Spleen (tissue), 11 donors: ENCODE results near the gene DNAJB4. TPM values are rescaled to one million over a fixed set of nuclear protein-coding genes. Genes with fewer than 3 reads are reported as not detected.
"Not testable (repeated sequence)": the region's sequence is repeated elsewhere in the genome, so short reads cannot be mapped to it uniquely, and the experiment has no call there.

ENCODE experiments used
- DNase-seq: peaks from one replicate; pipeline ENCODE4 v3.0.0-alpha.2; 2020
- H3K27ac ChIP-seq, 8 donors: fragments of 200-600 bp; sonication (generic) in 7 of 8; 1 replicate in 4 of 8; 2 replicates in 4 of 8; pipeline versions ENCODE4 v1.5.0 to v1.8.0; 2016 to 2021; ENCODE audit warnings: inconsistent platforms in 4 of 8, mild to moderate bottlenecking in 4 of 8, moderate library complexity in 1 of 8
- H3K27me3 ChIP-seq, 7 donors: fragments of 200-600 bp; sonication (generic) in 6 of 7; replicated peaks in 1 of 7; 1 replicate in 4 of 7; 2 replicates in 3 of 7; pipeline versions ENCODE4 v1.5.0 to v1.8.0; 2016 to 2021; ENCODE audit warnings: inconsistent platforms in 3 of 7, mild to moderate bottlenecking in 1 of 7
- H3K36me3 ChIP-seq, 6 donors: fragments of 200-600 bp; sonication (generic) in 5 of 6; 1 replicate in 4 of 6; 2 replicates in 2 of 6; pipeline versions ENCODE4 v1.5.0 to v1.8.0; 2016 to 2021; ENCODE audit warnings: inconsistent platforms in 2 of 6
- H3K4me1 ChIP-seq, 6 donors: fragments of 200-600 bp; sonication (generic) in 5 of 6; 1 replicate in 3 of 6; 2 replicates in 3 of 6; pipeline versions ENCODE4 v1.5.0 to v1.8.0; 2016 to 2021; ENCODE audit warnings: inconsistent platforms in 3 of 6
- H3K4me3 ChIP-seq, 8 donors: fragments of 200-600 bp; sonication (generic) in 7 of 8; 1 replicate in 4 of 8; 2 replicates in 4 of 8; pipeline versions ENCODE4 v1.5.0 to v1.8.0; 2016 to 2021; ENCODE audit warnings: inconsistent platforms in 4 of 8, mild to moderate bottlenecking in 4 of 8, moderate library complexity in 2 of 8
- H3K9me3 ChIP-seq, 8 donors: fragments of 200-600 bp; sonication (generic) in 7 of 8; 1 replicate in 4 of 8; 2 replicates in 4 of 8; pipeline versions ENCODE4 v1.5.0 to v1.8.0; 2016 to 2021; ENCODE audit warnings: inconsistent platforms in 4 of 8
- CTCF ChIP-seq, 11 experiments: fragments of 200-600 bp in 7 of 11; fragments of 450-650 bp in 4 of 11; sonication (generic) in 4 of 11; IDR thresholded peaks in 8 of 11; conservative IDR thresholded peaks in 3 of 11; 1 replicate in 7 of 11; 2 replicates in 4 of 11; pipeline versions ENCODE4 v1.4.0 to v1.8.0; 2016 to 2021; ENCODE audit warnings: antibody characterized with exemption in 11 of 11, inconsistent platforms in 4 of 11, mild to moderate bottlenecking in 1 of 11
- POLR2A ChIP-seq, 3 donors: fragments of 450-650 bp; IDR thresholded peaks; one replicate each; pipeline ENCODE4 v1.5.1; 2017; ENCODE audit warnings: antibody characterized with exemption in 3 of 3, mild to moderate bottlenecking in 1 of 3
- POLR2AphosphoS5 ChIP-seq, 3 donors: sonication (generic); formaldehyde crosslinking; IDR thresholded peaks; one replicate each; pipeline ENCODE4 v1.5.1; 2017; ENCODE audit warnings: antibody characterized with exemption in 3 of 3
- WGBS, 5 donors: extraction: QIAGEN DNeasy Blood & Tissue Kit in 3 of 5; methylation state at CpG; one replicate each; pipeline versions ENCODE4 v1.1.5 to v1.1.7; 2013 to 2018; 5-methylcytosine and 5-hydroxymethylcytosine counted together
- intact Hi-C: fragments of 100-400 bp; cut with DNase I; formaldehyde crosslinking; loops from one replicate; pipeline ENCODE4 v1.15.0; 2023; ENCODE audit warnings: low total_unique reads
- polyA plus RNA-seq, 3 donors: library from polyadenylated mRNA; stranded (reverse); fragments of 200-250 nt; gene quantifications; one replicate each; pipeline ENCODE4 v1.2.1, GENCODE V29; 2013
- total RNA-seq, 7 donors: library from RNA; depleted of rRNA in 3 of 7; stranded (reverse); fragments of >200 nt in 3 of 7; fragmentation: NEBNext Ultra II Directional in 4 of 7; extraction: Animal tissue kit (Norgen Biotek cat#: 25700) in 4 of 7; gene quantifications; one replicate each; pipeline versions ENCODE4 v1.1.0 to v1.2.1, GENCODE V29; 2016 to 2021
- donor health status: healthy with polysubstance abuse.
- donor health status: DM: no; HTN: no; CAD: no; lungs with moderate emphysema.
- donor health status: DM: no; HTN: no; CAD: no.
- donor health status: Bipolar disorder and iron deficiency.
- donor health status: healthy.
- donor health status: DM: no; HTN: no; CAD: no.
- donor health status: DM: yes; HTN: yes; CAD: no.

The DNAJB4 gene
- total and polyA plus RNA-seq, 10 donors, result 10.5 to 66.2 (median 47.1) TPM

- H3K4me1 ChIP-seq, result peaks cover 41 to 78% (median 67%) of the 10 kb centered on the region in 6 donors
- 0 to 1% (median 0%) methylated on average over 5 of the region's 5 CpGs for WGBS, 5 donors
- no peaks in the 10 kb centered on the region for H3K27me3 ChIP-seq
- no peak for DNase-seq
- peak overlapping the region; percentile 55 to 79 (median 66) for H3K4me3 ChIP-seq
- TF ChIP-seq CTCF (IDR thresholded peaks at IDR 0.05 in 8 of 11, conservative IDR thresholded peaks at IDR 0.05 in 3 of 11) (no peak), POLR2AphosphoS5 (IDR thresholded peaks at IDR 0.05) (no peak), POLR2A (IDR thresholded peaks at IDR 0.05) (no peak)
- intact Hi-C loops, result no loop called here
- no peaks in the 10 kb centered on the region for H3K9me3 ChIP-seq
- H3K27ac ChIP-seq, result peak overlapping the region; percentile 84 to 99 (median 99)
- peaks cover 0 to 32% (median 0%) of the 10 kb centered on the region in 6 donors for H3K36me3 ChIP-seq
Measured at GRCh38 chr1:77977989-77978292, 26.8 kb upstream of the DNAJB4 start.

- 0% methylated on average over 26 to 34 of the region's 34 CpGs for WGBS, 5 donors
- peak overlapping the region; percentile 84 to 99 (median 99) for H3K27ac ChIP-seq
- H3K9me3 ChIP-seq, result no peaks in the 10 kb centered on the region
- peak in 1 of 3 donors; percentile 24 for TF ChIP-seq POLR2A (IDR thresholded peaks at IDR 0.05)
- TF ChIP-seq POLR2AphosphoS5 (IDR thresholded peaks at IDR 0.05), result peak in 1 of 3 donors; percentile 78
- TF ChIP-seq CTCF (IDR thresholded peaks at IDR 0.05 in 8 of 11, conservative IDR thresholded peaks at IDR 0.05 in 3 of 11), result peak in 1 of 11 experiments; percentile 9
- H3K36me3 ChIP-seq, result peaks cover 0 to 27% (median 0%) of the 10 kb centered on the region in 6 donors
- no peak for DNase-seq
- intact Hi-C loops, result no loop called here
- H3K4me1 ChIP-seq, result peaks cover 37 to 73% (median 62%) of the 10 kb centered on the region in 6 donors
- peak overlapping the region; percentile 55 to 79 (median 66) for H3K4me3 ChIP-seq
- H3K27me3 ChIP-seq, result no peaks in the 10 kb centered on the region
Measured at GRCh38 chr1:77978293-77978968, 26.3 kb upstream of the DNAJB4 start.

GRCh38 chr1:77978969-77979876 is 25.5 kb upstream of the DNAJB4 start, which contains the start of gene FUBP1:
TSS of gene FUBP1 (minus strand) at chr1:77979072. CDS start at chr1:77979004, 68 bp downstream.
- TF ChIP-seq POLR2AphosphoS5 (IDR thresholded peaks at IDR 0.05) (peak; percentile 93 to 96 (median 94)), CTCF (IDR thresholded peaks at IDR 0.05 in 8 of 11, conservative IDR thresholded peaks at IDR 0.05 in 3 of 11) (peak; percentile 68 to 91 (median 81)), POLR2A (IDR thresholded peaks at IDR 0.05) (peak; percentile 28 to 84 (median 68))
- intact Hi-C loops, result no loop called here
- DNase-seq, result peak; percentile 97
- Histone ChIP-seq H3K9me3 (no peaks in the 10 kb centered on the region), H3K4me3 (peak within 1 kb of the TSS; percentile 55 to 79 (median 66)), H3K4me1 (peaks cover 32 to 71% (median 58%) of the 10 kb centered on the region in 6 donors), H3K27ac (peak within 1 kb of the TSS; percentile 84 to 99 (median 99)), H3K27me3 (no peaks in the 10 kb centered on the region), H3K36me3 (peaks cover 0 to 19% (median 0%) of the 10 kb centered on the region in 6 donors)
- 0 to 1% (median 0%) methylated on average over 55 to 57 of the region's 57 CpGs for WGBS, 5 donors

GRCh38 chr1:77983352-77983996 is 21.3 kb upstream of the DNAJB4 start:
- intact Hi-C loops, H3K36me3 ChIP-seq, DNase-seq, H3K27me3 ChIP-seq, H3K4me3 ChIP-seq, H3K9me3 ChIP-seq: not testable (repeated sequence)
- 83 to 92% (median 87%) methylated on average over 8 of the region's 8 CpGs for WGBS, 5 donors
- H3K4me1 ChIP-seq, result peaks cover 12 to 64% (median 29%) of the 10 kb centered on the region in 6 donors
- H3K27ac ChIP-seq, result peak overlapping the region in 6 of 8 donors; percentile 42 to 63 (median 55)
